ENCODE results near the gene ADPRS. TPM values are rescaled to one million over a fixed set of nuclear protein-coding genes. Genes with fewer than 3 reads are reported as not detected.
A peak's percentile ranks its signal among the peaks of the same experiment; 100 is the strongest.

Gene ADPRS
- total RNA-seq, 2 donors from 2014 or later: 30.4 to 33.0 TPM

DNA sequence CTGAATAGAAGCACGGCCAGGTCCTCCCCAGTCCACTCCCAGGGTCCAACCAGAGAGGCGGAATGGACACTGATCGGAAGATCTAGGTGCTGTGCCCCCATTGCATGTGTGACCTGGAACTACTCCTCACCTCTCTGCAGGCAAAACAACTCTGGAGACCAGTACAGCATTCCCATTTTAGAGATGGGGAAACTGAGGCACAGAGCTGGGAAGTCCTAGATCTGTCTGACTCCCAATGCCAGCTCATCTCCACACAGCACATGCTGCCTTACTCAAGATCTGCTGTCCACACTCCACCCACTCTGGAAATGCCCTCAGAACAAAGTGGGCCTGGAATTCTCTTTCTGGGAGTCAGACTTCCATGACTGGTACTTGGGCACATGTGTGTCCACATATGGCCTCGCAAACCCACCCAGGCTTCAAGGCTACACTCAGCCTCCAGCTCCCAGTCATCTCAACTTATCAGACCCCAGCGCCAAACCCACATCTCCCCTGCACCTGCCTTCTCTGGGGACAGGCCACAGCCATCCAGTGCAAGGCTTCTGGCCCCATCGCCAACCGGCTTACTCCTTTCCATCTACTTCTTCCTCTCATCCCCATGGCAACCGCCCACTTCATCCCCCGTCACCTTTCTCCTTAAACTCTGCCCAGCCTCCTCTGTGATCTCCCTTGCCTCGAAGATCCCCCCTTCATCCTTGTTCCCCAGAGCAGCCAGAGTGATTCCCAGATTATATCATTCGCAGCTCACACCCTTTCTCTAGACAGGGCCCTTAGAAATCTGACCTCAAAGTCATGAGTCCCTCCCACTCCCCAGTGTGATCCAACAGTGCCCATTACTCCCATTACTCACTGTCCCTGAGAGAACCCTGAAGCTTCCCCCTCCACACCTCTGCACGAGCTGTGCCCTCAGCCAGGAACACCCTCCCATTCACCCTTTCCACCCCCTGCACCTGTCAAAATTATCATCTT is 33.7 kb downstream of the ADPRS start:
- no peak overlapping the region for H3K9ac ChIP-seq (ENCODE audit: low read depth in 2 of 2, low read length in 2 of 2)
- no peak for TF ChIP-seq CTCF (IDR thresholded peaks at IDR 0.05)
- no peak for DNase-seq
- intact Hi-C loops (cut with DNase I): no loop called here
- H3K27ac ChIP-seq: no peak overlapping the region
- H3K27me3 ChIP-seq: peaks cover 24% of the 10 kb centered on the region
- H3K9me3 ChIP-seq: no peaks in the 10 kb centered on the region
- H3K4me1 ChIP-seq: no peaks in the 10 kb centered on the region
- H3K4me3 ChIP-seq: no peak overlapping the region
- no peaks in the 10 kb centered on the region for H3K36me3 ChIP-seq

DNA sequence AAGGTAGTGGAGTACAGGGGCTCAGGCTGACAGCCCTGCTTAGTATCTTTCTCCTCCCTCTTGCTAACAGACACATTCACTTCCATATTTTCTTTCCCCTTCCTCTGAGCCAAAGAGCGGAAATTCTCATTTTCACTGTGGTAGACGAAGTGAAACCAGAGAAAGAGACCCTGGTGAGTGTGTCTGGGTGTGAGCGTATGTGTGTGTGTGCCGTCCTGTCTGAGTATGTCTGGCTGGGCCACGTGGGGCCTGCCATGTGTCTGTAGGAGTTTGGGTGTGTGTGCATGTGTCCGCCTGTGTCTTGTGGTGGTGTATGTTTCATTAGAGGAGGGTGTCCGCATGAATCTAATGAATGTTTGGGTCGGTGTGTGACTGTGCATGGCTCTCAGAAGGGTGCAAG is 34.7 kb downstream of the ADPRS start:
- no peak overlapping the region for H3K9ac ChIP-seq (ENCODE audit: low read depth in 2 of 2, low read length in 2 of 2)
- H3K4me3 ChIP-seq: no peak overlapping the region
- no peak for TF ChIP-seq CTCF (IDR thresholded peaks at IDR 0.05)
- H3K36me3 ChIP-seq: no peaks in the 10 kb centered on the region
- H3K27ac ChIP-seq: no peak overlapping the region
- intact Hi-C loops (cut with DNase I): no loop called here
- H3K9me3 ChIP-seq: no peaks in the 10 kb centered on the region
- peaks cover 24% of the 10 kb centered on the region for H3K27me3 ChIP-seq
- DNase-seq: no peak
- no peaks in the 10 kb centered on the region for H3K4me1 ChIP-seq

- Histone ChIP-seq H3K4me1 (no peaks in the 10 kb centered on the region), H3K36me3 (no peaks in the 10 kb centered on the region), H3K9me3 (no peaks in the 10 kb centered on the region), H3K4me3 (no peak overlapping the region), H3K27ac (no peak overlapping the region), H3K27me3 (peaks cover 24% of the 10 kb centered on the region), H3K9ac (ENCODE audit: low read depth in 2 of 2, low read length in 2 of 2) (no peak overlapping the region)
- no peak for DNase-seq
- TF ChIP-seq CTCF (IDR thresholded peaks at IDR 0.05): no peak
- intact Hi-C loops (cut with DNase I): no loop called here
These were observed 35.9 kb downstream of the ADPRS start for GRCh38 chr1:36124404-36125128.

DNA sequence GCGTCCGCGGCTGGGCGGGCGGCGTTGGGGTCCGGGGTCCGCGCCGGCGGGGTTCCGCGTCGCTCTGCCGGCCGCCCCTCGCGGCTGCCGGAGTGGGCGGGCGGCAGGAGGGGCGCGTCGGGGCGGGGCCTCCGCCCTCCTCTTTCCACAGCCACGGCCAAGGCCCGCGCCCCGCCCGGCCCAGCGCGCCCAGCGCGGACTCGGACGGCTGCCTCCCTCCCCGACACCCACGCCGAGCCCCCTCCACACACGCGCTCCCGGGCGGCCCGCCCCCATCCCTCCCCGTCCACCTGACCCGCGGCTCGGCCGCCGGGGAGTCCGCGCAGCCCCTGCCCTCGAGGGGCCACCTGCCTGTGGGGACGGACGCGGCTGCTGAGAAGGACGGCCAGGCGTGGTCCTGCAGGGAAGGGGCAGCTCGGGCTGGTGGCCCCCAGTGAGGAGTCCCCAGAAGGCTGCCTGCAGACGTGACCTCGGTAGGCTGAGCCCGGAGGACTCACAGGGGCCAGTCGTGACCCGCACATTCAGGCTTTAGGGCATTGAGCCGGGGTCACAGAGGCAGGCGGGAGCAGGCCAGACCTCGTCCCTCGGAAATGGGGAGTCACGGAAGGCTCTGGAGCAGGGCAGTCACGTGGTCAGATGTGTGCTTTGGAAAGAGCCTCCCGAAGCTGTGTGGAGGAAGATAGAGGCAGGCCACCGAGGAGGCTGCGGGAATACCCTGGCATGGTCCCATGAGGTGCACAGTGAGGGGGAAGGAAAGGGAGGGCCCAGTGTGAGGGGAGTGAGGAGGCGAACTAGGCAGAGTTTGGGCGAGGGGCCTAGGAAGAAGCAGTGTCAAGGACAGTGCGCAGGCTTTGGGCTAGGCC is 36.7 kb downstream of the ADPRS start, which contains the start of gene COL8A2:
TSS of gene COL8A2 (minus strand) at position 94 of the 863 bp plus-strand sequence. CDS start 24,980 bp downstream, outside the sequence.
- H3K36me3 ChIP-seq: no peaks in the 10 kb centered on the region

More for the DNA sequence above, 36.7 kb downstream of the ADPRS start, which contains the start of gene COL8A2:
- no peak for TF ChIP-seq CTCF (IDR thresholded peaks at IDR 0.05)
- peak within 1 kb of the TSS in 1 of 2 donors; percentile 24 for H3K9ac ChIP-seq (ENCODE audit: low read depth in 2 of 2, low read length in 2 of 2)
- no peak for DNase-seq
- H3K27ac ChIP-seq: no peak within 1 kb of the TSS
- intact Hi-C loops (cut with DNase I): no loop called here
- H3K4me1 ChIP-seq: no peaks in the 10 kb centered on the region
- no peaks in the 10 kb centered on the region for H3K9me3 ChIP-seq
- peak within 1 kb of the TSS; percentile 30 for H3K4me3 ChIP-seq
- H3K27me3 ChIP-seq: peaks cover 24% of the 10 kb centered on the region

Data from colonic mucosa (tissue), 4 donors.